Lower leg skin (tissue), 4 donors: ENCODE measurements around the gene PHC3. TPM values are rescaled to one million over a fixed set of nuclear protein-coding genes. Genes with fewer than 3 reads are reported as not detected.

Experiments used
- DNase-seq, 2 donors: peaks; one replicate each; pipeline ENCODE4 v3.0.0-alpha.2; 2019; ENCODE audit warnings: low spot score in 2 of 2
- H3K4me3 ChIP-seq: fragments of 200-600 bp; sonication (generic); 2 replicates; pipeline ENCODE4 v1.5.1; 2017; ENCODE audit warnings: mild to moderate bottlenecking, low read depth; ENCODE audit not compliant: poor library complexity, severe bottlenecking
- POLR2A ChIP-seq, 2 donors: fragments of 450-650 bp; IDR thresholded peaks; one replicate each; pipeline ENCODE4 v1.6.1; 2016 to 2017; ENCODE audit warnings: antibody characterized with exemption in 2 of 2, mild to moderate bottlenecking in 1 of 2, moderate library complexity in 1 of 2
- WGBS, 2 donors: methylation state at CpG; one replicate each; pipeline ENCODE4 v1.1.5; 2018; 5-methylcytosine and 5-hydroxymethylcytosine counted together
- intact Hi-C: fragments of 100-400 bp; cut with DNase I; formaldehyde crosslinking; loops from one replicate; pipeline ENCODE4 v1.15.0; 2023; ENCODE audit warnings: low total_unique reads
- total RNA-seq, 4 donors: library from RNA; depleted of rRNA; stranded (reverse); fragments of >200 nt; gene quantifications; one replicate each; pipeline ENCODE4 v1.1.0, GENCODE V29; 2016
- TF ChIP-seq, protein P1 (sequence below), 3 donors: fragments of 450-650 bp; IDR thresholded peaks; one replicate each; pipeline ENCODE4 v1.5.1; 2016; ENCODE audit warnings: antibody characterized with exemption in 3 of 3, mild to moderate bottlenecking in 3 of 3, moderate library complexity in 2 of 3

PHC3 gene
- total RNA-seq, 4 donors from 2014 or later: 31.9 to 47.6 (median 45.5) TPM

- intact Hi-C loops: no loop called here
- no peak for DNase-seq
- WGBS, 2 donors: 92 to 94% methylated on average over 6 of the region's 6 CpGs
- no peak overlapping the region for H3K4me3 ChIP-seq
- TF ChIP-seq POLR2A (IDR thresholded peaks at IDR 0.05): no peak
- TF ChIP-seq, protein P1, sequence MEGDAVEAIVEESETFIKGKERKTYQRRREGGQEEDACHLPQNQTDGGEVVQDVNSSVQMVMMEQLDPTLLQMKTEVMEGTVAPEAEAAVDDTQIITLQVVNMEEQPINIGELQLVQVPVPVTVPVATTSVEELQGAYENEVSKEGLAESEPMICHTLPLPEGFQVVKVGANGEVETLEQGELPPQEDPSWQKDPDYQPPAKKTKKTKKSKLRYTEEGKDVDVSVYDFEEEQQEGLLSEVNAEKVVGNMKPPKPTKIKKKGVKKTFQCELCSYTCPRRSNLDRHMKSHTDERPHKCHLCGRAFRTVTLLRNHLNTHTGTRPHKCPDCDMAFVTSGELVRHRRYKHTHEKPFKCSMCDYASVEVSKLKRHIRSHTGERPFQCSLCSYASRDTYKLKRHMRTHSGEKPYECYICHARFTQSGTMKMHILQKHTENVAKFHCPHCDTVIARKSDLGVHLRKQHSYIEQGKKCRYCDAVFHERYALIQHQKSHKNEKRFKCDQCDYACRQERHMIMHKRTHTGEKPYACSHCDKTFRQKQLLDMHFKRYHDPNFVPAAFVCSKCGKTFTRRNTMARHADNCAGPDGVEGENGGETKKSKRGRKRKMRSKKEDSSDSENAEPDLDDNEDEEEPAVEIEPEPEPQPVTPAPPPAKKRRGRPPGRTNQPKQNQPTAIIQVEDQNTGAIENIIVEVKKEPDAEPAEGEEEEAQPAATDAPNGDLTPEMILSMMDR (IDR thresholded peaks at IDR 0.05): no peak
Measured at GRCh38 chr3:170076715-170077238, 104.8 kb downstream of the PHC3 start.

DNA sequence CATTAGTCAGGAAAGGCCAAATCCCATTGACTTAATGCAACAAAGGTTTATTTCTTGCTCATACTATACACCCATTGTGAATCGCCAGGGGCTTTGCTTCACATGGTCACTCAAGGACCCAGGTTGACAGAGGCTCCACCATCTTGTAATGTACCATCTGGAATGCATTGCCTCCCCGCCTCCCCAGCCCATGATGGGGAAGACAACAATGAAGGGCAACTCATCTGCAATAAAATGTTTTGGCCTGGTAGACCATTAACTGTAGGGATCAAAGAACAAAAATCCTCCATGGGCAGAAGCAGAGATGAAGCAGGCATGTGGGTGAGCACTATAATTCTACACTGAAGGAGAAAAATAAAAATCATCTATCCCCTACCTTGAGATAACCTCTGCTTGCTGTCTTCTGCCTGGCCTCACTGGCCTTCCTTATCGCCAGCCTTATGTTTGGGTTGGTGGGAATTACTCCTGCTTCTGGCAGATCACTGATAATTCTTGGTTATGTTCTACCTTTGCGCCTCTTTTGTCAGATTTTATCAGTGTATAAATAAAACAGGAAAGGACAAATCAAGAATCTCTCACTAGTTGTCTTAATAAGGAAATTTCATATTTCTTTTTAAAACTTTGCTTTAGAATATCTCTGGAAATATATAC is 106.0 kb downstream of the PHC3 start:
- H3K4me3 ChIP-seq: no peak overlapping the region
- TF ChIP-seq, protein P1 (IDR thresholded peaks at IDR 0.05): no peak
- no peak for TF ChIP-seq POLR2A (IDR thresholded peaks at IDR 0.05)
- intact Hi-C loops: no loop called here
- WGBS, 2 donors: 86 to 88% methylated on average over 4 of the region's 4 CpGs
- no peak for DNase-seq

GRCh38 chr3:170064108-170064507 is 117.4 kb downstream of the PHC3 start:
- no peak overlapping the region for H3K4me3 ChIP-seq
- intact Hi-C loops: no loop called here
- WGBS, 2 donors: 93 to 95% methylated on average over 18 of the region's 18 CpGs
- DNase-seq: no peak
- no peak for TF ChIP-seq POLR2A (IDR thresholded peaks at IDR 0.05)
- TF ChIP-seq, protein P1 (IDR thresholded peaks at IDR 0.05): no peak

GRCh38 chr3:170063691-170064090 is 117.8 kb downstream of the PHC3 start:
- H3K4me3 ChIP-seq: no peak overlapping the region
- intact Hi-C loops: no loop called here
- 83 to 87% methylated on average over 15 of the region's 15 CpGs for WGBS, 2 donors
- DNase-seq: no peak
- TF ChIP-seq, protein P1 (IDR thresholded peaks at IDR 0.05): no peak
- no peak for TF ChIP-seq POLR2A (IDR thresholded peaks at IDR 0.05)

GRCh38 chr3:170062769-170063168 is 118.8 kb downstream of the PHC3 start:
- intact Hi-C loops: no loop called here
- no peak for DNase-seq
- WGBS, 2 donors: 93% methylated on average over 16 of the region's 16 CpGs
- no peak overlapping the region for H3K4me3 ChIP-seq
- TF ChIP-seq POLR2A (IDR thresholded peaks at IDR 0.05): no peak
- TF ChIP-seq, protein P1 (IDR thresholded peaks at IDR 0.05): no peak

DNA sequence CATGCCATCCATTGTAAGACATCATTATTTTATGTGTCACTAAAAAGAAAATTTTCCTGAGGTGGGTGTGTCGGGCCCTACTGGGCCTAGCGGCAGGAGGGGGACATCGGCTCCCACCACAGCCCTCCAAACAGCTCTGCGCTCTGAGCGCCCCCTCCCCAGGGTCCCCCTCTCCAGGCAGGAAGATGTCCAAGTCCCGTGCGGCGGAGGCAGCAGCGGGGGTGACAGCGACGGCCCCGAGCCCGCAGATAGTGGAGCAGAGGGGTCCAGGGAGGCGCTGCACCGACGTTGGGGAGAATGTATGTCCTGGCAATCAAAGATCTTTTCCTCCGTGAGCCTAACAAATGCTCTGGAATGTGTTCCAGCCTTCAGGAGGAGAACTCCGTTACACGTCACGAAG is 119.5 kb downstream of the PHC3 start:
- 96 to 97% methylated on average over 20 of the region's 20 CpGs for WGBS, 2 donors
- no peak overlapping the region for H3K4me3 ChIP-seq
- TF ChIP-seq, protein P1 (IDR thresholded peaks at IDR 0.05): no peak
- no peak for TF ChIP-seq POLR2A (IDR thresholded peaks at IDR 0.05)
- no peak for DNase-seq
- intact Hi-C loops: no loop called here
